HEK293 (cell line): Measurements from ENCODE around the gene CXCL11.

Experiments
- ZNF239 ChIP-seq: fragments of 450-650 bp; formaldehyde crosslinking; IDR thresholded peaks from 2 replicates; pipeline ENCODE4 v1.5.1; 2016; ENCODE audit warnings: missing biosample characterization, missing genetic modification characterization
- ZNF26 ChIP-seq: fragments of 450-650 bp; formaldehyde crosslinking; IDR thresholded peaks from 2 replicates; pipeline ENCODE4 v1.5.1; 2016; ENCODE audit warnings: missing biosample characterization, missing genetic modification characterization

- no peak for TF ChIP-seq ZNF26
- TF ChIP-seq ZNF239 (tag by site-specific recombination) = no peak
These were observed 18.7 kb downstream of the CXCL11 start for GRCh38 chr4:76017056-76017686.
